Measurements from ENCODE around the gene UGT2B10.

- TF ChIP-seq CREB5 (CRISPR knock-in tag; IDR thresholded peaks at IDR 0.05; ENCODE audit: low read depth) (no peak), RARB (CRISPR knock-in tag; IDR thresholded peaks at IDR 0.05) (no peak), ZNF565 (CRISPR knock-in tag; conservative IDR thresholded peaks at IDR 0.05; ENCODE audit: low read depth) (no peak), PATZ1 (CRISPR knock-in tag; IDR thresholded peaks at IDR 0.05; ENCODE audit: borderline replicate concordance) (no peak), TSHZ2 (CRISPR knock-in tag; IDR thresholded peaks at IDR 0.05) (no peak), SNAI2 (CRISPR knock-in tag; IDR thresholded peaks at IDR 0.05) (no peak)
Observed at GRCh38 chr4:68865188-68865638, 49.4 kb downstream of the UGT2B10 start.
